GM12878 (cell line): ENCODE results near the gene FAM50A. TPM values are rescaled to one million over a fixed set of nuclear protein-coding genes. Genes with fewer than 3 reads are reported as not detected.

Experiments used
- BRCA1 ChIP-seq: IDR thresholded peaks from 2 replicates; pipeline ENCODE4 v1.6.1; 2011; ENCODE audit warnings: low read depth, low read length, improper control_type of control experiment
- CEBPB ChIP-seq, 2 experiments: fragments of 150-350 bp in 1 of 2; IDR thresholded peaks; 2 replicates each; pipeline ENCODE4 v1.6.1; 2012 to 2014; ENCODE audit warnings: low read depth in 2 of 2, low read length in 2 of 2, borderline replicate concordance in 1 of 2, inconsistent platforms in 1 of 2
- IRF5 ChIP-seq: fragments of 450-650 bp; IDR thresholded peaks from 2 replicates; pipeline ENCODE4 v1.6.1; 2017; ENCODE audit warnings: borderline replicate concordance
- JUNB ChIP-seq: IDR thresholded peaks from 2 replicates; pipeline ENCODE4 v1.6.1; 2016; ENCODE audit warnings: antibody characterized with exemption, mild to moderate bottlenecking
- MXI1 ChIP-seq: fragments of 150-350 bp; IDR thresholded peaks from 2 replicates; pipeline ENCODE4 v1.6.1; 2011; ENCODE audit warnings: low read depth, mild to moderate bottlenecking, inconsistent platforms, low read length, improper control_type of control experiment
- PRDM15 ChIP-seq: fragments of 450-650 bp; formaldehyde crosslinking; IDR thresholded peaks from 2 replicates; pipeline ENCODE4 v1.4.0; 2020; ENCODE audit warnings: mild to moderate bottlenecking, moderate library complexity
- SMC3 ChIP-seq: IDR thresholded peaks from 2 replicates; pipeline ENCODE4 v1.6.1; 2011; ENCODE audit warnings: low read length, improper control_type of control experiment, borderline replicate concordance
- polyA plus RNA-seq, 11 experiments: library from polyadenylated mRNA; depleted of rRNA in 4 of 11; unstranded in 6 of 11; stranded (reverse) in 5 of 11; fragments of >200 nt; fragmentation: Nextera tagmentation in 4 of 11; fragmentation: Illumina TruSeq in 1 of 11; extraction: Ambion mirVana in 4 of 11; extraction: Trizol in 1 of 11; gene quantifications; 1 replicate in 1 of 11; 2 replicates in 10 of 11; pipeline versions ENCODE4 v1.2.1 to v1.2.3, GENCODE V29; 2011 to 2016; ENCODE audit warnings: inconsistent platforms in 2 of 11, missing spikeins in 2 of 11, low read depth in 1 of 11
- total RNA-seq, 4 experiments: library from RNA; depleted of rRNA in 3 of 4; stranded (reverse); fragments of >200 nt in 3 of 4; fragmentation: Illumina TruSeq in 1 of 4; extraction: Trizol in 1 of 4; gene quantifications; 2 replicates each; pipeline versions ENCODE4 v1.2.1 to v1.2.3, GENCODE V29; 2013 to 2021

FAM50A gene
- total and polyA plus RNA-seq, 10 of the 15 experiments (the other 5 are each of a cell fraction or from before 2014, with no cell fraction given) = 4.2 to 46.7 (median 34.6) TPM

- TF ChIP-seq MXI1 (no peak), BRCA1 (no peak), IRF5 (no peak), SMC3 (no peak), PRDM15 (no peak), JUNB (no peak), CEBPB (IDR thresholded peaks at IDR 0.05; ENCODE audit: borderline replicate concordance in 1 of 2, low read depth in 2 of 2, low read length in 2 of 2) (no peak)
These were observed 15.2 kb downstream of the FAM50A start (continued) for GRCh38 chrX:154458954-154459778.
